Osteoblast (primary cell): Measurements from ENCODE around the gene CTSL. TPM values are rescaled to one million over a fixed set of nuclear protein-coding genes. Genes with fewer than 3 reads are reported as not detected.

Experiments
- DNase-seq: peaks from one replicate; pipeline ENCODE4 v3.0.0; 2011; ENCODE audit warnings: low spot score, mixed read lengths; ENCODE audit not compliant: insufficient read length; ENCODE audit errors: missing footprints
- H2AFZ ChIP-seq: 2 replicates; pipeline ENCODE4 v1.6.0; 2011; ENCODE audit warnings: mild to moderate bottlenecking, low read length
- H3K27ac ChIP-seq: 2 replicates; pipeline ENCODE4 v1.5.1; 2011; ENCODE audit warnings: mild to moderate bottlenecking, low read depth, low read length, moderate library complexity
- H3K27me3 ChIP-seq: 2 replicates; pipeline ENCODE4 v1.6.0; 2012; ENCODE audit warnings: mild to moderate bottlenecking, control low read depth, inconsistent platforms, low read length, moderate library complexity; ENCODE audit not compliant: insufficient read depth
- H3K36me3 ChIP-seq: 2 replicates; pipeline ENCODE4 v1.5.1; 2011; ENCODE audit warnings: mild to moderate bottlenecking, low read length, control low read depth, moderate library complexity; ENCODE audit not compliant: insufficient read depth
- H3K4me1 ChIP-seq: 2 replicates; pipeline ENCODE4 v1.5.1; 2011; ENCODE audit warnings: mild to moderate bottlenecking, low read length, control low read depth, moderate library complexity; ENCODE audit not compliant: insufficient read depth
- H3K4me2 ChIP-seq: 2 replicates; pipeline ENCODE4 v1.6.0; 2011; ENCODE audit warnings: mild to moderate bottlenecking, low read length; ENCODE audit not compliant: insufficient read depth
- H3K4me3 ChIP-seq: fragments of 200-600 bp; sonication (generic); 3 replicates; pipeline ENCODE4 v1.5.1; 2012; ENCODE audit warnings: mild to moderate bottlenecking, low read length, inconsistent platforms; ENCODE audit not compliant: insufficient read depth
- H3K79me2 ChIP-seq: 2 replicates; pipeline ENCODE4 v1.6.0; 2012; ENCODE audit warnings: mild to moderate bottlenecking, low read length, control low read depth, inconsistent platforms; ENCODE audit not compliant: insufficient read depth
- H3K9me3 ChIP-seq: 2 replicates; pipeline ENCODE4 v1.5.1; 2011; ENCODE audit warnings: low read depth, low read length, control low read depth
- H4K20me1 ChIP-seq: 2 replicates; pipeline ENCODE4 v1.6.0; 2012; ENCODE audit warnings: mild to moderate bottlenecking, low read length, control low read depth; ENCODE audit not compliant: insufficient read depth
- CTCF ChIP-seq: IDR thresholded peaks from 2 replicates; pipeline ENCODE4 v1.5.1; 2011; ENCODE audit warnings: mild to moderate bottlenecking, low read depth, low read length, moderate library complexity; ENCODE audit errors: extremely low read depth
- total RNA-seq: library from RNA; depleted of rRNA; stranded (reverse); fragments of >200 nt; gene quantifications from 2 replicates; pipeline ENCODE4 v1.2.3, GENCODE V29; 2012

The CTSL gene
- total RNA-seq, 1 donor = 384 TPM

- DNase-seq = no peak
- H3K4me1 ChIP-seq = no peaks in the 10 kb centered on the region
- no peaks in the 10 kb centered on the region for H3K36me3 ChIP-seq
- H3K4me2 ChIP-seq = no peak overlapping the region
- no peak for TF ChIP-seq CTCF
- H3K27ac ChIP-seq = no peak overlapping the region
- no peaks in the 10 kb centered on the region for H4K20me1 ChIP-seq
- no peak overlapping the region for H2AFZ ChIP-seq
- peaks cover 8% of the 10 kb centered on the region for H3K27me3 ChIP-seq
- H3K79me2 ChIP-seq = no peaks in the 10 kb centered on the region
- peaks cover 2% of the 10 kb centered on the region for H3K9me3 ChIP-seq
- no peak overlapping the region for H3K4me3 ChIP-seq
Observed at GRCh38 chr9:87749335-87750035, 23.6 kb downstream of the CTSL start.

- no peaks in the 10 kb centered on the region for H3K4me1 ChIP-seq
- H3K27me3 ChIP-seq = peaks cover 8% of the 10 kb centered on the region
- no peak overlapping the region for H3K4me3 ChIP-seq
- no peaks in the 10 kb centered on the region for H4K20me1 ChIP-seq
- TF ChIP-seq CTCF = no peak
- H3K4me2 ChIP-seq = no peak overlapping the region
- DNase-seq = no peak
- peaks cover 2% of the 10 kb centered on the region for H3K9me3 ChIP-seq
- no peaks in the 10 kb centered on the region for H3K36me3 ChIP-seq
- H2AFZ ChIP-seq = no peak overlapping the region
- H3K27ac ChIP-seq = no peak overlapping the region
- H3K79me2 ChIP-seq = no peaks in the 10 kb centered on the region
Observed at GRCh38 chr9:87750726-87751125, 24.8 kb downstream of the CTSL start.

GRCh38 chr9:87751423-87751822, 25.5 kb downstream of the CTSL start:
- H3K36me3 ChIP-seq = no peaks in the 10 kb centered on the region
- H2AFZ ChIP-seq = no peak overlapping the region
- no peaks in the 10 kb centered on the region for H3K4me1 ChIP-seq
- H3K27ac ChIP-seq = no peak overlapping the region
- no peak overlapping the region for H3K4me3 ChIP-seq
- peaks cover 2% of the 10 kb centered on the region for H3K9me3 ChIP-seq
- no peak for TF ChIP-seq CTCF
- DNase-seq = no peak
- no peak overlapping the region for H3K4me2 ChIP-seq
- H4K20me1 ChIP-seq = no peaks in the 10 kb centered on the region
- peaks cover 8% of the 10 kb centered on the region for H3K27me3 ChIP-seq
- no peaks in the 10 kb centered on the region for H3K79me2 ChIP-seq

GRCh38 chr9:87751868-87752267, 25.9 kb downstream of the CTSL start:
- no peak overlapping the region for H3K4me3 ChIP-seq
- no peak for TF ChIP-seq CTCF
- H3K79me2 ChIP-seq = no peaks in the 10 kb centered on the region
- DNase-seq = no peak
- no peak overlapping the region for H3K4me2 ChIP-seq
- H3K9me3 ChIP-seq = peaks cover 2% of the 10 kb centered on the region
- H2AFZ ChIP-seq = no peak overlapping the region
- H3K27me3 ChIP-seq = peaks cover 8% of the 10 kb centered on the region
- no peak overlapping the region for H3K27ac ChIP-seq
- no peaks in the 10 kb centered on the region for H3K36me3 ChIP-seq
- H3K4me1 ChIP-seq = no peaks in the 10 kb centered on the region
- no peaks in the 10 kb centered on the region for H4K20me1 ChIP-seq
